ENCODE measurements around the gene PTPRT. TPM values are rescaled to one million over a fixed set of nuclear protein-coding genes. Genes with fewer than 3 reads are reported as not detected.

Gene PTPRT
- total RNA-seq, 2 donors from 2014 or later = 0.11 to 0.35 TPM

DNA sequence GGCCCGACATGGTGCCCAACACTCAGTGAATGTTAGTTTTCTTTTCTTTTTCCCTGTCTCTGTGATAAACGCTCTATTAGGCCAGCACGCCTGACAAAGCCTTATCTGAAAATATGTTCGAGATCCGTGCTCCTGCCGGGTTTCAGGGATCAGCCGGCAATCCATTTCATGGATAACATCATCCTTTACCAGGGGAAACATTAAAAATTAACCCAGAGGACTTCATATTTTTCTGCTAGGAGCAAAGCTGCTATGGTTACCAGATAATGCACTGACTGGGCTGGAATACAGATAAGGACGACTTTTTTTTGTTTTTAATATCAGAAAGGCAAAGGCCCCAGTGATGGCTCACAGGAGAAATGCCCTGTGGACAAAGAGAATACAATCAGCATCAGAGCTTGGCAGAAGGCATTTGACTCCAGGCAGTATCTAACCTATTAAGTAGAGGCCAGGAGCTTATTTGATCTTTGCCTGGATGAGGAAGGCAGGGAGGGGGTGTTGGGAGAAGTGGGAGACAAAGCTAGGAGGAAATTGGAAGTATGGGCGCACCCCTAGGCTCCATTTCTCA lies 1089.5 kb downstream of the PTPRT start:
- no peak for TF ChIP-seq CTCF (IDR thresholded peaks at IDR 0.05)

GRCh38 chr20:42099101-42099500 lies 1090.6 kb downstream of the PTPRT start:
- no peak for TF ChIP-seq CTCF (IDR thresholded peaks at IDR 0.05)
- H3K36me3 ChIP-seq = no peaks in the 10 kb centered on the region
- no peak for DNase-seq (ENCODE audit: low spot score)
- H3K27me3 ChIP-seq = no peaks in the 10 kb centered on the region
- H3K27ac ChIP-seq = no peak overlapping the region
- H3K4me3 ChIP-seq = no peak overlapping the region
- H3K4me1 ChIP-seq = no peaks in the 10 kb centered on the region
- no peaks in the 10 kb centered on the region for H3K9me3 ChIP-seq

More for the DNA sequence above, 1089.5 kb downstream of the PTPRT start:
- no peak overlapping the region for H3K27ac ChIP-seq
- H3K4me1 ChIP-seq = no peaks in the 10 kb centered on the region
- DNase-seq (ENCODE audit: low spot score) = no peak
- H3K27me3 ChIP-seq = no peaks in the 10 kb centered on the region
- no peaks in the 10 kb centered on the region for H3K36me3 ChIP-seq
- H3K4me3 ChIP-seq = no peak overlapping the region
- no peaks in the 10 kb centered on the region for H3K9me3 ChIP-seq

DNA sequence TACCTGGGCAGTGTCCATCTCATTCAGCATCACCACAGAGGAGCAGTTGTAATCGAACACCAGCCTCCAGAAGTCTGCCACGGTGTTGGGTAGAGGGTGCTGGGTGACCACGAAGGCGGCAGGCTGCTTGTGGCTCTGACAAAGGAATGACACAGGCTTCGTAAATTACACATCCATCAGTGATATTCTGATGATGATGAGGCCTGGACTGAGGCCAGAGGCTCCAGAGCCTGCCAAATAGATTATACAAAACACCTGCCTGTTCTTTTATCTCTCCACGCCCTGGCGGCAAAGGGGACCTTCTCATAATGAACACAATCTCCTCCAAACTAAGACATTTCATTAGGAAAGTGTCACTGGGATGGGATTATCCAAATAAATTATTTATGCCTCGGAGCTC lies 1091.3 kb downstream of the PTPRT start:
- H3K9me3 ChIP-seq = no peaks in the 10 kb centered on the region

GRCh38 chr20:42097741-42098140 lies 1092.0 kb downstream of the PTPRT start:
- H3K27me3 ChIP-seq = no peaks in the 10 kb centered on the region
- no peak for TF ChIP-seq CTCF (IDR thresholded peaks at IDR 0.05)
- H3K4me3 ChIP-seq = no peak overlapping the region
- no peaks in the 10 kb centered on the region for H3K9me3 ChIP-seq
- H3K4me1 ChIP-seq = no peaks in the 10 kb centered on the region
- H3K27ac ChIP-seq = no peak overlapping the region
- DNase-seq (ENCODE audit: low spot score) = no peak
- H3K36me3 ChIP-seq = no peaks in the 10 kb centered on the region

More for the DNA sequence above, 1091.3 kb downstream of the PTPRT start:
- H3K27me3 ChIP-seq = no peaks in the 10 kb centered on the region
- H3K27ac ChIP-seq = no peak overlapping the region
- TF ChIP-seq CTCF (IDR thresholded peaks at IDR 0.05) = no peak
- no peak overlapping the region for H3K4me3 ChIP-seq
- DNase-seq (ENCODE audit: low spot score) = no peak
- no peaks in the 10 kb centered on the region for H3K4me1 ChIP-seq
- H3K36me3 ChIP-seq = no peaks in the 10 kb centered on the region

GRCh38 chr20:42095221-42095620 lies 1094.5 kb downstream of the PTPRT start:
- H3K4me1 ChIP-seq = no peaks in the 10 kb centered on the region
- no peaks in the 10 kb centered on the region for H3K9me3 ChIP-seq
- TF ChIP-seq CTCF (IDR thresholded peaks at IDR 0.05) = no peak
- no peaks in the 10 kb centered on the region for H3K36me3 ChIP-seq
- DNase-seq (ENCODE audit: low spot score) = no peak
- no peak overlapping the region for H3K27ac ChIP-seq
- H3K27me3 ChIP-seq = no peaks in the 10 kb centered on the region
- H3K4me3 ChIP-seq = no peak overlapping the region
